HepG2 (cell line): ENCODE results near the gene ABCD1. TPM values are rescaled to one million over a fixed set of nuclear protein-coding genes. Genes with fewer than 3 reads are reported as not detected.

Source experiments
- CREM ChIP-seq, 2 experiments: sonication (generic) in 1 of 2; formaldehyde crosslinking in 1 of 2; IDR thresholded peaks; 2 replicates each; pipeline versions ENCODE4 v1.4.0 to v1.6.1; 2016 to 2020; ENCODE audit warnings: antibody characterized with exemption in 1 of 2, mild to moderate bottlenecking in 1 of 2, missing genetic modification reagents in 1 of 2
- ELF3 ChIP-seq: IDR thresholded peaks from 2 replicates; pipeline ENCODE4 v1.6.1; 2016; ENCODE audit warnings: missing genetic modification reagents, missing compliant biosample characterization
- FOXA1 ChIP-seq, 2 experiments: fragments of 450-650 bp in 1 of 2; sonication (generic) in 1 of 2; formaldehyde crosslinking in 1 of 2; IDR thresholded peaks; 2 replicates each; pipeline versions ENCODE4 v1.4.0 to v1.6.1; 2016 to 2020; ENCODE audit warnings: missing genetic modification reagents in 1 of 2
- FOXP1 ChIP-seq, 2 experiments: fragments of 450-650 bp in 1 of 2; IDR thresholded peaks; 2 replicates each; pipeline ENCODE4 v1.6.1; 2017 to 2018; ENCODE audit warnings: antibody characterized with exemption in 1 of 2
- GPN1 ChIP-seq: sonication (generic); formaldehyde crosslinking; IDR thresholded peaks from 2 replicates; pipeline ENCODE4 v1.5.1; 2020; ENCODE audit warnings: missing genetic modification reagents, borderline replicate concordance
- GTF2F1 ChIP-seq: fragments of 150-350 bp; IDR thresholded peaks from 2 replicates; pipeline ENCODE4 v1.6.1; 2014; ENCODE audit warnings: low read length
- HDAC6 ChIP-seq: fragments of 200-600 bp; sonication (generic); IDR thresholded peaks from 2 replicates; pipeline ENCODE4 v1.7.0; 2017; ENCODE audit warnings: mild to moderate bottlenecking, antibody characterized with exemption, low read length, low read depth
- HMGXB4 ChIP-seq, 2 experiments: sonication (generic) in 1 of 2; formaldehyde crosslinking in 1 of 2; IDR thresholded peaks; 2 replicates each; pipeline versions ENCODE4 v1.4.0 to v1.6.1; 2018 to 2020; ENCODE audit warnings: missing genetic modification reagents in 2 of 2, borderline replicate concordance in 1 of 2, low read depth in 1 of 2, mild to moderate bottlenecking in 1 of 2, missing biosample characterization in 1 of 2
- JUN ChIP-seq: sonication (generic); formaldehyde crosslinking; IDR thresholded peaks from 2 replicates; pipeline ENCODE4 v1.4.0; 2020; ENCODE audit warnings: mild to moderate bottlenecking, missing genetic modification reagents
- MXD4 ChIP-seq: IDR thresholded peaks from 2 replicates; pipeline ENCODE4 v1.6.1; 2016; ENCODE audit warnings: mild to moderate bottlenecking, missing biosample characterization, missing genetic modification reagents
- NFYB ChIP-seq: sonication (generic); formaldehyde crosslinking; IDR thresholded peaks from 2 replicates; pipeline ENCODE4 v1.4.0; 2020; ENCODE audit warnings: missing genetic modification reagents
- PHB2 ChIP-seq: fragments of 450-650 bp; IDR thresholded peaks from 2 replicates; pipeline ENCODE4 v1.6.1; 2018; ENCODE audit not compliant: partially characterized antibody
- TBX2 ChIP-seq: sonication (generic); formaldehyde crosslinking; IDR thresholded peaks from 2 replicates; pipeline ENCODE4 v1.5.0; 2020; ENCODE audit warnings: missing genetic modification reagents, mild to moderate bottlenecking, borderline replicate concordance
- XBP1 ChIP-seq: sonication (generic); formaldehyde crosslinking; IDR thresholded peaks from 2 replicates; pipeline ENCODE4 v1.5.0; 2020; ENCODE audit warnings: missing genetic modification reagents
- ZBTB4 ChIP-seq: sonication (generic); formaldehyde crosslinking; IDR thresholded peaks from 2 replicates; pipeline ENCODE4 v1.4.0; 2020; ENCODE audit warnings: missing genetic modification reagents, mild to moderate bottlenecking, borderline replicate concordance
- ZNF207 ChIP-seq: fragments of 450-650 bp; IDR thresholded peaks from 2 replicates; pipeline ENCODE4 v1.6.1; 2016; ENCODE audit warnings: antibody characterized with exemption, borderline replicate concordance
- ZNF263 ChIP-seq: sonication (generic); formaldehyde crosslinking; IDR thresholded peaks from 2 replicates; pipeline ENCODE4 v1.4.0; 2020; ENCODE audit warnings: missing genetic modification reagents
- ZNF558 ChIP-seq: sonication (generic); formaldehyde crosslinking; IDR thresholded peaks from 2 replicates; pipeline ENCODE4 v1.9.0; 2022; ENCODE audit warnings: mild to moderate bottlenecking, missing genetic modification reagents, borderline replicate concordance
- ZNF720 ChIP-seq: sonication (generic); formaldehyde crosslinking; IDR thresholded peaks from 2 replicates; pipeline ENCODE4 v1.4.0; 2020; ENCODE audit warnings: missing genetic modification reagents
- ZNF788 ChIP-seq: sonication (generic); formaldehyde crosslinking; IDR thresholded peaks from 2 replicates; pipeline ENCODE4 v1.5.0; 2020; ENCODE audit warnings: mild to moderate bottlenecking, missing genetic modification reagents, borderline replicate concordance
- ZNF790 ChIP-seq: sonication (generic); formaldehyde crosslinking; IDR thresholded peaks from 2 replicates; pipeline ENCODE4 v1.8.0; 2022; ENCODE audit warnings: missing genetic modification reagents, mild to moderate bottlenecking, borderline replicate concordance
- polyA plus RNA-seq, 8 experiments: library from polyadenylated mRNA; depleted of rRNA in 3 of 8; stranded (reverse) in 7 of 8; unstranded in 1 of 8; fragments of >200 nt; fragmentation: Illumina TruSeq in 4 of 8; extraction: Trizol in 4 of 8; gene quantifications; 2 replicates each; pipeline versions ENCODE4 v1.2.1 to v1.2.3, GENCODE V29; 2011 to 2016; ENCODE audit warnings: low read depth in 4 of 8, missing spikeins in 1 of 8, mixed read lengths in 1 of 8; ENCODE audit not compliant: insufficient read depth in 1 of 8
- total RNA-seq, 5 experiments: library from RNA; depleted of rRNA; stranded (reverse); fragments of >200 nt; fragmentation: Illumina TruSeq; extraction: Trizol; gene quantifications; 2 replicates each; pipeline ENCODE4 v1.2.3, GENCODE V29; 2016; ENCODE audit warnings: low read depth in 1 of 5
- TF ChIP-seq, protein P1 (sequence below): fragments of 450-650 bp; IDR thresholded peaks from 2 replicates; pipeline ENCODE4 v1.6.1; 2017

The ABCD1 gene
- total and polyA plus RNA-seq, 2 of the 13 experiments (the other 11 are each of a cell fraction or from before 2014, with no cell fraction given), result 11.4 to 15.9 TPM

DNA sequence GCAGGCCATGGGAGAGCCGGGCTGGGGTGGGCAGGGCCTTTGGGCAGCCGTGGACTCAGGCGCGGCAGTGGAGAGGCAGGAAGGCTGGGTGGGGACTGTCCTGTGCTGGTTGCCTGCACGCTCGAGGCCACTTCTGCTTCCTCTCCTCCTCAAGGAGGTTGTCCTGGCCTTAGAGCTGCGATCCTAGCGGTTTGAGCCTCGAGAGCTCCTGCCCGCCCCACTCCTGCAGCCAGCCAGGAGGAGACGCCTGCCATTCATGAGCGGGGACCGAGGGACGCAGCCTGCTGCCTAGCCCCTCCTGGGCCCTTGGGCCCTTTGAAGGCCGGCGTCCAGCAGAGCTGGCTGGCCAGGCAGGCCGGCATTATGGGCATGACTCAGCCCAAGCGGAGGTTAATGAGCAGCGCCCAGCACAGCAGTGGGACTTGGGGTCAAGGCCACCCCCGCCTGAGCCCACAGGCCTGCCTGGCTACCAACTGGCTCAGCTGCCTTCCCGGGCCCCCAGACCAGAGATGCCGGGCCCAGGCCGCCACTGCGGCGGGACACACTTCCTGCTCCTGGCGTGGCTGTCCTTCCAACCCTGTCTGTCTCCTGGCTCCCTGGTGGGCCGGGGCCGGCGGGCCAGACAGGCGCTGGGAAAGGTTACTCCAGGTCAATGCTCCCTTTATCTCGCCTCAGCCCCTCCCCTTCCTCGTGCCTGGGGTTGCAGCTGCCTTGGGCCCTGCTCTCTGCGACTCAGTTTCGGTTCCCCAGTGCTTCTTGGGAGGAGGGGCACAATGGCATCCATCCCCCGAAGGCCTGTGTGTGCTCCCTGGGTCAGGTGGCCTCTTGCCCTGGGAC, 1.8 kb downstream of the ABCD1 start (continued):
- TF ChIP-seq ZBTB4 (no peak), FOXP1 (IDR thresholded peaks at IDR 0.05) (no peak), FOXP1 (CRISPR knock-in tag; IDR thresholded peaks at IDR 0.05) (no peak), ZNF263 (CRISPR knock-in tag) (peak; percentile 59; the same call in 1 of the 2 replicates), HMGXB4 (CRISPR knock-in tag; IDR thresholded peaks at IDR 0.05; ENCODE audit: borderline replicate concordance in 1 of 2, low read depth in 1 of 2) (peak in 1 of 2 experiments; percentile 53; a peak in 2 of 4 replicates), ZNF207 (no peak), PHB2 (no peak), GTF2F1 (no peak), ZNF558 (CRISPR knock-in tag) (no peak), MXD4 (CRISPR knock-in tag) (0 out of 2 replicates have a peak, but pooled peaks have one; percentile 53), NFYB (CRISPR knock-in tag) (no peak), ZNF788 (CRISPR knock-in tag) (peak; percentile 79; the same call in 1 of the 2 replicates), HDAC6 (no peak), FOXA1 (IDR thresholded peaks at IDR 0.05) (no peak), FOXA1 (CRISPR knock-in tag; IDR thresholded peaks at IDR 0.05) (no peak), XBP1 (no peak), TBX2 (peak; percentile 59), ELF3 (CRISPR knock-in tag) (peak; percentile 71), ZNF720 (CRISPR knock-in tag) (no peak), GPN1 (no peak), ZNF790 (CRISPR knock-in tag) (no peak), JUN (CRISPR knock-in tag) (no peak), CREM (IDR thresholded peaks at IDR 0.05) (no peak), CREM (CRISPR knock-in tag; IDR thresholded peaks at IDR 0.05) (no peak)
- TF ChIP-seq, protein P1, sequence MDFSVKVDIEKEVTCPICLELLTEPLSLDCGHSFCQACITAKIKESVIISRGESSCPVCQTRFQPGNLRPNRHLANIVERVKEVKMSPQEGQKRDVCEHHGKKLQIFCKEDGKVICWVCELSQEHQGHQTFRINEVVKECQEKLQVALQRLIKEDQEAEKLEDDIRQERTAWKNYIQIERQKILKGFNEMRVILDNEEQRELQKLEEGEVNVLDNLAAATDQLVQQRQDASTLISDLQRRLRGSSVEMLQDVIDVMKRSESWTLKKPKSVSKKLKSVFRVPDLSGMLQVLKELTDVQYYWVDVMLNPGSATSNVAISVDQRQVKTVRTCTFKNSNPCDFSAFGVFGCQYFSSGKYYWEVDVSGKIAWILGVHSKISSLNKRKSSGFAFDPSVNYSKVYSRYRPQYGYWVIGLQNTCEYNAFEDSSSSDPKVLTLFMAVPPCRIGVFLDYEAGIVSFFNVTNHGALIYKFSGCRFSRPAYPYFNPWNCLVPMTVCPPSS, result no peak
